NCI-H1105 treated with DMSO at 0.1 percent for 48 hours (cell line): Measurements from ENCODE around the gene SLC9A5.
A peak's percentile ranks its signal among the peaks of the same experiment; 100 is the strongest.

Experiments
- DNase-seq: peaks from one replicate; lab custom pipeline; 2025; lab: John Stamatoyannopoulos, UW

SLC9A5 gene

DNA sequence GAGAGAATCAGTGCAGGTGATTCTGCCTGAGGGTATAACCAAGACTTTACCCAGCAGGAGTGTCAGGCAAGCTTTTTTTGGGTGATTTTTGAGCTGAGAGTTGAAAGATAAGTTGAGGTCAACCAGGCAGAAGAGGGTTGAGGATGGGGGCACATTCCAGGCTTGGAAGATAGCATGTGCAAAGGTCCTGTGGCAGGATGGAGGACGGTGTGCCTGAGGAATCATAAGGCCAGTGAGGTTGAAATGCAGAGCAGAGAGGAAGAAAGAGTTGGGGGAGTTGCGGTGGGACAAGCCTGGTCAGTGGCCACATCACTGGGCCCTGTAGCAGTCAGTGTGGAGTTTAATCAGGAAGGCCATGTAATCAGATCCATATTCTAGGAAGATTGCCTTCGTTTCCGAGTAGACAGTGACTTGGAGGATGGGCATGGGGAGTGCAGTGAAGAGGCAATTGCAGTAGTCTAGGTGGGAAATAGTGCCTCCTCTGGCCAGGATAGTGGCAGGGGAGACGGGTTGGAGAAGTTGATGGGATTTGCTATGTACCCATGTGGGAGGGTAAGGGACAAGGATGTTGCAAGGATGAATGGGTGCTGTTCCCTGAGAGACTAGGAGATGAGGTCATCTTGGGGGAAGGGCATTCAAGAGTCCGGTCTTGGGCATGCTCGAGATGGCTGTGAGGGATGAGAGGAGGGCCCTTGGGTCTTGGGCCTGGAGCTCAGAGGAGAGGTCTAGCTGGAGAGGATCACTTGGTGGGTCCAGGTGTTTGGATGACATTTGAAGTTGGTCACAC is 34.5 kb downstream of the SLC9A5 start:
- DNase-seq = no peak

DNA sequence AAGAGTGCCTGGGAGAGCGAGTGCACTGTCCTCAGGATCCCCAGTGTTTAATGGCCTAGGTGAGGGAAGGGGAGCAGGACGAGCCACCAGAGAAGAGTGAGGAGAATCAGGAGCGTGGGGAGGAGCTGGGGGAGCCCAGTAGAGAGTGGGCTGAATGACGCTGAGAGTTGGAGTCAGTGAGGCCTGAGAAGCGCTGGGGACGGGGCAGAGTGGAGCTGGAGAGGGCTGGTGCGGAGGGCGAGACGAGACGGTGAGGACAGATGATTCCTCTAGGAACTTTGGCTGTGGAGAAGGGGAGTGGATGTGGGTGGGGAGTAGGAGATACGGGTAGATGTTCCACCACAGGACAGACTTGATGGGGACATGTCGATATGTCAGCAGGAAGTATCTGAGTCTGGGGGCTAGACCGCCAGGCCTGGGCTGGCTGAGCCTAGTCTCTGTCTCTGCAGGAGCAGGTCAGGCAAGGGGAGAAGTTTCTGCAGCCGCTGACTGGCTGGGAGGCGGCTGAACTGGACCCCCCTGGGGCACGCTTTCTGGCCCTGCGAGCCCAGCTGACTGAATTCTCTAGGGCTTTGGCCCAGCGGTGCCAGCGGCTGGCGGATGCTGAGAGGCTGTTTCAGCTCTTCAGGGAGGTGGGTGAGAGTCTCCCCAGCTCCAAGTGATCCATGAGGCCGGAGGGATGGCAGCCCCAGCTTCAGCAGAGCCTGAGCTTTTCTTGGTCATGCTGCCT is 35.2 kb downstream of the SLC9A5 start:
- DNase-seq = no peak

DNA sequence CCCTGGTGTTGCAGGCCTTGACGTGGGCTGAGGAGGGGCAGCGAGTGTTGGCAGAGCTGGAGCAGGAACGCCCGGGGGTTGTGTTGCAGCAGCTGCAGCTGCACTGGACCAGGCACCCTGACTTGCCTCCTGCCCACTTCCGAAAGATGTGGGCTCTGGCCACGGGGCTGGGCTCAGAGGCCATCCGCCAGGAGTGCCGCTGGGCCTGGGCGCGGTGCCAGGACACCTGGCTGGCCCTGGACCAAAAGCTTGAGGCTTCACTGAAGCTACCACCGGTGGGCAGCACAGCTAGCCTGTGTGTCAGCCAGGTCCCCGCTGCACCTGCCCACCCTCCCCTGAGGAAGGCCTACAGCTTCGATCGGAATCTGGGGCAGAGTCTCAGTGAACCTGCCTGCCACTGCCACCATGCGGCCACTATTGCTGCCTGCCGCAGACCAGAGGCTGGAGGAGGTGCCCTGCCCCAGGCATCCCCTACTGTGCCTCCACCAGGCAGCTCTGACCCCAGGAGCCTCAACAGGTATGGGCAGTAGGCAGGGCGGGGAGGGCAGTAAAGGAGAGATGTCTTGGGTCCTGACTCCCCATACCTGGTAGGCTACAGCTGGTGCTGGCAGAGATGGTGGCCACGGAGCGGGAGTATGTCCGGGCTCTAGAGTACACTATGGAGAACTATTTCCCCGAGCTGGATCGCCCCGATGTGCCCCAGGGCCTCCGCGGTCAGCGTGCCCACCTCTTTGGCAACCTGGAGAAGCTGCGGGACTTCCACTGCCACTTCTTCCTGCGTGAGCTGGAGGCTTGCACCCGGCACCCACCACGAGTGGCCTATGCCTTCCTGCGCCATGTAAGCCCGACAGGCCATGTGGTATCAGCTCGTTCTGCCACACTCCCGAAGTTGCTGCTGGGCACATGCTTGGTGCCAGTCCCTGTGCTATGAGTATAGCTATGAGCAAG is 36.2 kb downstream of the SLC9A5 start:
- peak; percentile 75 for DNase-seq

DNA sequence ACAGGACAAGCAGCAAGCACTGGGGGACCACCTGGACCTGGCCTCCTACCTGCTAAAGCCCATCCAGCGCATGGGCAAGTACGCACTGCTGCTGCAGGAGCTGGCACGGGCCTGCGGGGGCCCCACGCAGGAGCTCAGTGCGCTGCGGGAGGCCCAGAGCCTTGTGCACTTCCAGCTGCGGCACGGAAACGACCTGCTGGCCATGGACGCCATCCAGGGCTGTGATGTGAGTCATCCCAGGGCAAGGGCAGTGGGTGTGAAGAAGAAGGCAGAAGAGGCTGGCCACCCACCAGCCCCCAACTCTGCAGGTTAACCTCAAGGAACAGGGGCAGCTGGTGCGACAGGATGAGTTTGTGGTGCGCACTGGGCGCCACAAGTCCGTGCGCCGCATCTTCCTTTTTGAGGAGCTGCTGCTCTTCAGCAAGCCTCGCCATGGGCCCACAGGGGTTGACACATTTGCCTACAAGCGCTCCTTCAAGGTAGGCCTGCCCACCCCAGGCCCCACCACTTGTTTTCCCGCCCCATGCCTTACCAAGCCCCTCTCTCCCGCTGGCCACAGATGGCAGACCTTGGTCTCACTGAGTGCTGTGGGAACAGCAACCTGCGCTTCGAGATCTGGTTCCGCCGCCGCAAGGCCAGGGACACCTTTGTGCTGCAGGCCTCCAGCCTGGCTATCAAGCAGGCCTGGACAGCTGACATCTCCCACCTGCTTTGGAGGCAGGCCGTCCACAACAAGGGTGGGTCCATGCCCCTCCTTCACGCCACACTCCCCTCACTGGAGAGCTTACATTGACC is 37.9 kb downstream of the SLC9A5 start:
- no peak for DNase-seq

DNA sequence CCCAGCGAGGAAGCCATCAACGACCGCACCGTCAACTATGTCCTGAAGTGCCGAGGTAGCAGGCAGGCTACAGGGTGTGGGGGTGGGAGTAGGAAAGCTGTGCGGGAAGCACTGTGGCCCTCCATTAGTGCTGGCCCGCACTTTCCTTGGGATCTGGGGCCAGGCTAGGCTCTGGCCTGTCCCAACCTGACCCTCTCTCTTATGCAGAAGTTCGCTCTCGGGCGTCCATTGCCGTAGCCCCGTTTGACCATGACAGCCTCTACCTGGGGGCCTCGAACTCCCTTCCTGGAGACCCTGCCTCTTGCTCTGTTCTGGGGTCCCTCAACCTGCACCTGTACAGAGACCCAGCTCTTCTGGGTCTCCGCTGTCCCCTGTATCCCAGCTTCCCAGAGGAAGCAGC is 39.2 kb downstream of the SLC9A5 start:
- no peak for DNase-seq

DNA sequence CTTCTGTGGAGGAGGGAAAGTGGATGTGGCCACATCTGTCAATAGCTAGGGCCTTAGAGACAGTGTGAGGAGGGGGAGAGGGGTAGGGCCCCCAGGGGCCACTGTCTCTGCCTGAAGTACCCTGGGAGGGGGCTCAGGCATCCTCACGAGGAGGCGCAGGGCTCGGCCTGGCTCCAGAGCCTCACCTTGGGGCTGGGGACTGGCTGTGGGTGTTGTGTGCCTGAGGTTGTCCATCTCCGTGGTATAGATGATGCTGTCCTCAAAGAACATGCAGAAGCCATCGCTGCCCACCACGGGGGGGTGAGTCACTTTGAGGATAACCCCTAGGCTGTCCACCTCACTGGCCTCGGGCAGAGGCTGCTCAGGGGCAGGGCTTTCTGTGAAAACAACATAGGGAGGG is 42.7 kb downstream of the SLC9A5 start:
- no peak for DNase-seq

DNA sequence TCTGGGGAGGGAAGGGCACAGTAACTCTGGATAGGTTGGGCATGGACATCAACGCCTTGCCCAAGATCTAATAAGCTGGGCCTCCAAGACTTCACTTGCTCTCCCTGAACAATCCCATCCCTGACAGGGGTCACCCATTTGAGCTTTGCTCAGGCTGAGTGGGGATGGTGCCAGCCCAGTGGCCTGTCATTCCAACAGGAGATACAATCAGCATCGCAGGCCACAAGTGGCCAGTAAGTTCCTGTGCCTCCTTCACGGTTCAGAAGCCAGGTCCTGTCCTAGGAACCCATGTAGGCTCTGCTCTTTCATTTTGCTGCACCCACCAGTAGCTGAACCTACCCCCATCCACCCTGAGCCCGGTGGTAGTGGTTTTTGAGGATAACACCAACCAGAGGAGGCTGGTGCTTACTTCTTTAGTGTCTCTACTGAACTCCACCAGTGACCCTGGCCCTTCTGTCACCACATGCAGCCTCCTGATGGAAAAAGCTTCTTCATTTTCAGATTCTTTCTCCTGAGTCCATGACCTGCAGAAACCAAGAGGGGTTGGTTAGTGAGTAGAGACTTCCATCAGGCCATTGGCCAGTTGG is 45.5 kb downstream of the SLC9A5 start:
- DNase-seq = no peak

DNA sequence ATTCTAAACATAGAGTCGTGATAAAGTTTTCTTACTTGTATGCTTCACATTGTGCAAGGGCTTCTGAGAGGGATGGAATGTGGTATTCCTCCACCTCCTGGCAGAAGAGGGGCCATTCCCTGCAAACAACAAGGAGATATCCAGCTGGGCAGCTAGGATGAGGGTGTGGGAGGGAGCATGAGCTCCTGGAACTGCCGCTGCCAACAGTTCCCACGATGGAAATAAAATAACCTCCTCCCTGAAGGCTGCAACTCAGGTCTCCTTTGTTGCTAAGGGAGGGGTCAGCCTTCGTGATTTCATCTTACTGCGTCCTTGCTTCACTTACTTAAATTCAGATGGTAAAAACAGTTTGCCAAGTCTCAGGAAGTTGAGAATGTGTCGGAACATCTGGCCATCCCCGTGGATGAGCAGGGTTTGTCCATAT is 46.2 kb downstream of the SLC9A5 start:
- no peak for DNase-seq

DNA sequence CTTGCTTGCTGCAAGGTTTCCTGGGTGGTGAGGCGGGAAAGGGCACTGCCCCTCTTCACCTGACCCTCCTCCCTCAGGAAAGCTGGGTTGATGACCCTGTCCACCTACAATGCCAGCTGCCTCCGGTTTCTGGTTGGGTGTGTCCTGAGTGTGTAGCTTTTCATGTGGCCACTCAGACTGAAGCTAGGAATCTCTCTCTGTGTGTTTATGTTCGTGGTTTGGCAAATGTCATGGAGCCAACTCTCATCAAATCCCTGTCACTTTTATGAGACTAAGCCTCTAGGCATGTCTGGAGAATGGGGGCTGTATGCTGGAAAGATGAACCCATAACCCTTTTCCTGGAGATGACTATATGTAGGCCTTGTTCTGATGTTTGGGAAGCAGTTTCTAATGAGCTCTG is 47.6 kb downstream of the SLC9A5 start:
- no peak for DNase-seq

DNA sequence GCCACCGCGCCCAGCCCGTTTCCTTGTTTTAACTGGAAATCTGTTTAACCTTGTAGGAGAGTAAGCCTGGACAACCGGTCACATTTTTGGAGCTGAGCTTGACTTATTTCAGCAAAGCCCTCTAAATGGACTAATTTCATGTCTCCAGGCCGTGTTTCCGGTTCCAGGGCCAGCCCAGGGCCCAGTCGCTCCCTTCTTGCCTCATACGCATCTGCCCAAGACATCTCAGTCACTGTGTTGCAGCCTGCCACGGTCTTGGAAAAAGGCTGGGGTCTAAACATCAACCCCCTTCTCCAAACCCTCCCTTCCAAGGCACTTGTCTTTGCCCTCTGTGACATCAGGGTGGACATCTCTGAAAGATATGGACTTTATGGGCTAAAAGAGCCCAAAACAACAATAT is 49.5 kb downstream of the SLC9A5 start:
- no peak for DNase-seq

DNA sequence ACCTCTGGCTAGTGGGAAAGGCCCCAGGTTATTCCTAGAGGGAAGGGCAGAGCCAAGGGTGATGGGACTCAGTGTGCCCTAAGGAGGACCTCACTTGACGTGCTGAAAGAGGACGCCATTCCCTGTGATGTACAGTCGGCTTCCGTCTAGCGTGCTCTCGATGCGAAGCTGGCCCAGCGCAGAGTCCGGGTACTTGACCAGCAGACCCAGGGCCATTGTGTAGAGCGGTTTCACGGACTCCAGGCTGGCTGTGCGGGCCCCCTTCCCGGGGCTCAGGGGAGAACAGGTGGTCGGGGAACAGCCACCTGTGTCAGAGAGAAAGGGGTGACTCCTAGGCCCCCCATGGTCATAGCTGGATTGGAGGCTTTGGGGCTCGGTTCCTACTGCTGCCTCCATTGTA is 50.5 kb downstream of the SLC9A5 start:
- no peak for DNase-seq

DNA sequence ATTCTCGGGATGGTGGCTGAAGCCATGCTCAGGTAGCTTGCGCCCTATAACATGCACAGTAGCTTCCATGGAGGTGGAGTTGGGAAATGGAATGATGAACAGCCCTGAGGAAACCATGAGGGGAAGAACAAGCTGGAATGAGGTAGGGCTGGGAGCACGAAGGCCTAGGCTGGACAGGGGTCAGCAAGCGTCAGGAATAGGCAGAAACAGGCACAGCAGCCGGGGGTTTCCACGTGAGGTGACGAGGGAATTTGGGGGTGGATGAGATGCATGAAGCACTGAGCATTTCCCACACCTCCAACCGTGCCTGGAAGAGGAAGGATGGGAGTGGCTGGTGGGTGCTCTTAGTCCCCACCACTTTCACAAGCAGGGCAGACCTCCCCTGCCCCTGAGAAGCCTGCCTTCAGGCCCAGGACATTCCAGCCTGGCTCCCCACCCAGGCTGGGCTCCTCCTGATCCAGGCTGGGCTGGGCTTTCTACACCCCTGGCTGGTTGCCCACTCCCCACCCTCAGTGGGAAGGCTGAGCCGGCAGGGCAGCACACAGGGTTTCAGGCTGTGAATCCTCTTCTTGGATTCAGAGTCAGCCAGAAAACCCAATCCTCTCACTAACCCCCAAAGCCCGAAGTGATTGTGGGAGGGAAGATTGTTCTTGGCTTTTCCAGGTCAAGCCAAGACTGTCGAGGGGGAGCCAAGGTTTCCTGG is 52.5 kb downstream of the SLC9A5 start:
- no peak for DNase-seq

DNA sequence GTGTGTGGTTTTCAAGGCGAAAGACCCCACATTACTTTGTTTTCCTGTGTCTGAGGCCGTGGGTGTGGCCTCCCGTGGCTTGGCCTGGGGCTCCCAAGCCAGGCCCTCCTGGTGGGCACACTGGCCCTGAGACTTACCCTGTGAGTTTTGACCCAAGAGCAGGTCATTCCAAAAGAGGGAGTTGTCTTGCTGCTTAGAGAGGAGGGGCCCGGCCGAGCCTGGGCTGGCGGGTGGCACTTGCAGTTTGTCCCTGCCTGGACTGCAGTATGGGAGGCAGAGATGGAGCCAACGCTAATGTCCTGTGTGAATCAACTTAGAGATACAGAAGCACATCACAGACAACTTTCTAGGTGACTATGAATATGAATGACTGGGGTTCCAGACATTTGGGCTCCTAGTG is 53.3 kb downstream of the SLC9A5 start:
- DNase-seq = no peak

DNA sequence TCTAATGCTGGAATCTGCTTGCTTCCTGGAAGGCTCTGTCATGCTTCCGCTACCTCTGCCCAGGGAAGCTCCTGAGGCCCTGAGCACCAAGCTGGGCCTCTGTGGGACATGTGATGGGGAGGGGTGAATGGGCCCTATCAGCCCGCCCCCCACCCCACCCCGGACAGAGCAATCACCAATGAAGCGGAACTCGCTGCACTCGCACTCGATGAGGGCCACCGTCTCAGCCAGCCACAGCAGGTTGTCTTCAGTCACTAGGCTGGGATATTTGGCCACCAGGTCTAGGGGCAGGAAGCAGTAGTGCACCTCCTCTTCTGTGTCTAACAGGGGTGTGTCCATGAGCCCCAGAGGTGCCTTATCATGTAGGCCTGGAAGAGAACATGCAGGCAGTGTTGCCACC is 54.2 kb downstream of the SLC9A5 start:
- no peak for DNase-seq

DNA sequence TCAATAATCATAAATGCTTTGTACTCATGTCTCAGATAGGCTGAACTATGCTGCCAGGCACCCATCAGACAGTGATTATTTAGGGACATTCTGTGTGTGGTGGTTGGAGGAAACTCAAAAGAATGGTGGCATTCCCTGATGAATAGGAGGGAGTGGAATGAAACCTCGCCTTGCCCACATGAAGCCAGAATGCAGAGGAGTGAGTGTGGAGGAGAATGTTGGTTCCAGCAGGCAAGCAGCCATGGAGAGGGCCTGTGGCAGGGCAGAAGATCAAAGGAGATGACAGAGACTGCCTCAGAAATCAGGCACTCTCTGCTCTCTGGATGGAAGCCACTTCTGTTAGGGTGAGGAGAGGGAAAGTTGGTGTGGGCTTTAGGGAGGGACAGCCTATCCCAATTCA is 55.2 kb downstream of the SLC9A5 start:
- DNase-seq = no peak

DNA sequence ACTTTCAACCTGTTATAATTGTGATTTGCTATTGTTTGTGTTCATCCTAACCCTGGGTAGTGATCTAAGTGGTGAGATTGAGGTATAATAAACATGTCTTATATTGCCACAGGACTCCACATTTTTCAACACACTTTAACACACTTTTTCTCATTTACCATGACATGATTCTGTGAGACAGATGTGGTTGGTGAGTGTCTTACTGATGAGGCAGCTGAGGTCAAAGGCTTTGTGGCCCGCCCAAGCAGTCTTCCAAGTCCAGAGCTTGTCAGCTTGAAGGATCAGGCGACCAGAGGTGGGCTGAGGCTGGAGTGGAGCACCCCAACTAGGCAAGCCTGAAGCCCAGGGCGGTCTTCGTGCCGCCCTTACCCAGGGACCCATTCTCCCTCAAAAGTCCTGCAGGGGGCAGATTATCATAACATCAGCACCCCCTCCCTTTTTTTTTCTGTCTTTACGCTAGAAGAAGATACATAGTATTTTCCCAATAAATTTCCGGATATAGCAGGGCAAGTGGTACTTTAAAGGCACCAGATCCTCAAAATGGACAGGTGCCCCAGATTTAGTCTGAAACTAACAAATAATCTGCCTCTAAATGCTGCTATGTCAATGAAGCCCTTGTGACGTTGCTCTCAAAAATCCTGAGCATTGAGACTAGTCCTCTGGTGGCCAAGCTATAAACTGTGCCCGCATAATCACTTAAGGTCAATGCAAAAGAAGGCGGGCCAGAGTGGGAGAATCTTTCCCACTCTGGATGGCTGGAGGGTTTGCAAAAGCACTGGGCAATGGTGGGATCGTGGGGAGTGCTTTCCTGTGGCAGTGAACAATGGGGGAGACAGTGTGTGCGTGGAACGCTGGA is 56.7 kb downstream of the SLC9A5 start:
- no peak for DNase-seq

DNA sequence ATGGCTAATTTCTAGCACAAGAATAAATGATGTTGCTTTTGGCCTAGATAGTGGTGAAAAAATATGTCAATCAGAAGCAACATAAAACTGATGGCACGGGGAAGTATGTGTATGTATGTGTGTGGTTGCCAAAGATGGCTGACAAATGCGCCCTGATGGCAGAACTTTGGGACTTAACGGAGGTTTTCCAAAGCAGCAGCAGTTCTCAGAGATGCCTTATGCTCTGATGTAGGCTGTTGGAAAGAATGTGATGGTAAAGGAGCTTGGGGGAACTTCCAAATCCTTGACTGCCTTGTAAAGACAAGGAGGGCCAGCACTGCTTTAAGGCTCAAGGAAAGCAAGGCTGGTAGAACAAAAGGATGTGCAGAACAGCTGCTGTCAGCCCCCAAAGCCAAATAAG is 61.8 kb downstream of the SLC9A5 start:
- DNase-seq = no peak

DNA sequence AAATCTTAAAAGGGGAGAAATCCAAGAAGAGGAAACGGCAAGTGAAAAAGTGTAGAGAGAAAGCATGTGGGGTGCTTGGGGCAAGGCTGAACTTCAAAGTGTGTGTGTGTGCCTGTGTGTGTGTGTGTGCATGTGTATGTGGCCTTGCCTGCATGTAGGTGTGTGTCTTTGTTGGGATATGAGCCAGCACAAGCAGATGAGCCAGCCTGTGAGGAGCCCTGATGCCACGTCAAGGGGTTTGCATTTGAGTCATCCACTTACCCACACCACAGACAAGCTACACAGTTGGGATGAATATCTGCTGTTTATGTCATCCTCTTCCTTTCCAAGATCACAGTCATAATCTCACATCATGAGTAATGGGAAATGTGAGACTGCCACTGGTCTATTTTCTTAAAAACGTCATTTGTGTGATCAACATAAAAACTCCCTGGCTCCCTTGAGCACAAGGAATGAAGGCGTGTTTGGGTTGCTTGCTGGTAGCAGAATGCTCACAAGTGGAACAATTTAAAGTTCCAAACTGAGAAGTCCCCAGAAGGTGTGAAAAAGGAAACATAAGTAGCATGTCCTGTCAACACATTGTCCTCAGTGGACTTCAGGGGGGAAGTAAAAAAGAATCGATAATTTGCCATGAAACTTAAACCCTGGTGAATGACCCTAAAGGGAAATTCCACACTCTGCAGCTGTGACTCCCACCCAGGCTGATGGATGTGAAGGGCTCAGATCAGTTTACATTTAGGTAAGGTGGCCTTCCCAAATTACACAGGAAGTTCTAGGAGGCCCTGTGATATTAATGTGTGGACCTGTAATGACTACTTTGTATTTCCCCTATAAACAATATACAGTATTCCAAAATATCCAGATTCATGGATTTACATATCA is 63.1 kb downstream of the SLC9A5 start:
- DNase-seq = no peak

DNA sequence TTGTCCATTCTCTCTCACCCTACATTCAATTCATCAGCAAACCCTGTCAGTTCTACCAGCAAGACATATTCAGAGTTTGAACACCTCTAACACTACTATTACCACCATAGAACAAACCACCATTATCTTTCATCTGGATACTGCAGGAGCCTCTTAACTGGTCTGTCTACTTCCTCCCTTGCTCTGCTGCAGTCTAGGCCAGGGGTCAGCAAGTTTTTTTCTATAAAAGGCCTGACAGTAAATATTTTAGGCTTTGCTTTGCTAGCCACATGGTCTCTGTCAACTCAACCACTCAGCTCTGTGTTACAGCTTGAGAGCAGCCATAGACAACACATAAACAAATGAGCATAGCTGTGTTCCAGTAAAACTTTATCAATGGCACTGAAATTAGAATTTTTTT is 63.9 kb downstream of the SLC9A5 start:
- DNase-seq = no peak
